Psoas muscle (tissue), 8 donors: ENCODE data around the gene LOXL4. TPM values are rescaled to one million over a fixed set of nuclear protein-coding genes. Genes with fewer than 3 reads are reported as not detected.
A peak's percentile ranks its signal among the peaks of the same experiment; 100 is the strongest.

Experiments
- ATAC-seq, 4 donors: fragments of 200-7000 bp; cut with Tn5 transposase; one replicate each; pipeline ENCODE4 v1.9.1; 2020; ENCODE audit warnings: moderate library complexity in 3 of 4, mild to moderate bottlenecking in 2 of 4
- DNase-seq, 2 donors: peaks; one replicate each; pipeline ENCODE4 v3.0.0-alpha.2; 2020
- H3K27ac ChIP-seq: fragments of 200-600 bp; one replicate; pipeline ENCODE4 v1.8.0; 2022
- H3K27me3 ChIP-seq, 3 donors: fragments of 200-600 bp in 1 of 3; one replicate each; pipeline versions ENCODE4 v1.6.1 to v1.8.0; 2013 to 2022; ENCODE audit warnings: low read length in 2 of 3, mild to moderate bottlenecking in 2 of 3, moderate library complexity in 1 of 3; ENCODE audit not compliant: insufficient read depth in 3 of 3
- H3K36me3 ChIP-seq, 2 donors: fragments of 200-600 bp in 1 of 2; one replicate each; pipeline versions ENCODE4 v1.6.1 to v1.8.0; 2013 to 2022; ENCODE audit warnings: low read depth in 1 of 2, mild to moderate bottlenecking in 1 of 2, moderate library complexity in 1 of 2; ENCODE audit not compliant: insufficient read depth in 1 of 2
- H3K4me1 ChIP-seq: fragments of 200-600 bp; one replicate; pipeline ENCODE4 v1.8.0; 2022
- H3K4me3 ChIP-seq: fragments of 200-600 bp; one replicate; pipeline ENCODE4 v1.8.0; 2022; ENCODE audit warnings: mild to moderate bottlenecking
- H3K9me3 ChIP-seq: fragments of 200-600 bp; one replicate; pipeline ENCODE4 v1.8.0; 2022
- CTCF ChIP-seq: fragments of 200-600 bp; IDR thresholded peaks from one replicate; pipeline ENCODE4 v1.8.0; 2022; ENCODE audit warnings: antibody characterized with exemption
- WGBS, 3 donors: extraction: QIAGEN DNeasy Blood & Tissue Kit; methylation state at CpG; one replicate each; pipeline versions ENCODE4 v1.1.6 to v1.1.7; 2013; 5-methylcytosine and 5-hydroxymethylcytosine counted together
- intact Hi-C, 2 donors: fragments of 100-400 bp; cut with DNase I; formaldehyde crosslinking; loops; one replicate each; pipeline versions ENCODE4 v1.11.0 to v1.14.2; 2022
- polyA plus RNA-seq, 3 donors: library from polyadenylated mRNA; stranded (reverse); fragments of 200-250 nt; gene quantifications; one replicate each; pipeline ENCODE4 v1.2.3, GENCODE V29; 2013
- total RNA-seq, 4 donors: library from RNA; stranded (reverse); fragmentation: NEBNext Ultra II Directional in 2 of 4; extraction: Animal tissue kit (Norgen Biotek cat#: 25700) in 2 of 4; gene quantifications; one replicate each; pipeline versions ENCODE4 v1.2.1 to v1.2.4, GENCODE V29; 2021 to 2023
- donor health status: healthy with polysubstance abuse.
- donor health status: DM: no; HTN: no; CAD: no; lungs with moderate emphysema.
- donor health status: Bipolar disorder and iron deficiency.
- donor health status: healthy.
- donor health status: DM: yes; HTN: yes; CAD: no.
- donor health status: DM: no; HTN: no; CAD: no.
- donor health status: DM: no; HTN: no; CAD: no.
- donor health status: DM: yes; HTN: yes; CAD: no.

Gene LOXL4
- total and polyA plus RNA-seq, 7 donors = 2.9 to 26.3 (median 7.4) TPM

DNA sequence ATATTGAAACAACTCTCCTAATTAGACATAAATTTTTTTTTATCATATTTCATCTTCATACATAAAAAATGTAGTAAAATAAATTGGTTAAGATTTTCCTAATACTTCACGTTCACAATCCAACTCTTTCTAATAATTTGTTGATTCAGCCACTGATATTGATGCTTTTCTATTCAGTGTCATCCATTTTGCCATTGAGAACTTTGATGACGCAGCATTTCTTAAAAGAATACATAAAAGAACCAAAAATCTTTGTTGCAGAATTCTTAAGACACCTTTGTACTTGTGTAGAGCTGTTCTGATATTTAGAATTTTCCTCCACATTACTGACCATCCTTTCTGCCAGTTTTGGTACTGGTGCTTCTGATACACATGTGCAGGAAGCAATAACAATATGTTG lies 52.6 kb downstream of the LOXL4 start:
- ATAC-seq (no peak), DNase-seq (no peak)
- Histone ChIP-seq H3K27me3 (no peaks in the 10 kb centered on the region), H3K27ac (no peak overlapping the region), H3K4me1 (no peaks in the 10 kb centered on the region), H3K9me3 (peaks cover 21% of the 10 kb centered on the region), H3K36me3 (peaks cover 0 to 4% of the 10 kb centered on the region in 2 donors), H3K4me3 (no peak overlapping the region)
- 93 to 95% (median 95%) methylated on average over 2 of the region's 2 CpGs for WGBS, 3 donors
- intact Hi-C loops = no loop called here
- TF ChIP-seq CTCF = no peak

GRCh38 chr10:98213740-98214139 lies 54.3 kb downstream of the LOXL4 start:
- peaks cover 6 to 11% of the 10 kb centered on the region in 2 donors for H3K36me3 ChIP-seq
- 89 to 98% (median 93%) methylated on average over 1 of the region's 1 CpG for WGBS, 3 donors
- H3K27me3 ChIP-seq = no peaks in the 10 kb centered on the region
- peaks cover 7% of the 10 kb centered on the region for H3K9me3 ChIP-seq
- intact Hi-C loops = no loop called here
- no peak for ATAC-seq
- DNase-seq = no peak
- TF ChIP-seq CTCF = no peak
- H3K4me1 ChIP-seq = no peaks in the 10 kb centered on the region
- no peak overlapping the region for H3K27ac ChIP-seq
- H3K4me3 ChIP-seq = no peak overlapping the region

DNA sequence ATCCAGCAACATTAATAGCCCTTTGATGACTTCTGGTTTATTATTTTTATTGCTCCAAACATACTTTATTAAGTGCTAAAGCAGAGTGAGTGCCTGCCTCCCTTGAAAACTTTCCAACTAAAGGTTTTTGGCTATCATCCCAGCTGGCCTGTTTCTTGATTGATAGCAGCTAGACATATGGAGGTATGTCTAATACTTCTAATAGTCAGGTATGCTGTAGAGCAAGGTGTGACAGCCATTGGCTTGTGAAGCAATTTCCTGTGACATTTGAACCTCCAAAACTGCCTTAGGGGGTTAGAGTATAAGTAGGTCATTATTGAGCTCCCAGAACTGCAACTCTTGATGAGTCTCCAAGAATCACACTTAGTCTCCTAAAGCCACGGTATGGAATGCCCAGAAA lies 55.8 kb downstream of the LOXL4 start:
- no peak for DNase-seq
- Histone ChIP-seq H3K4me3 (no peak overlapping the region), H3K27ac (no peak overlapping the region), H3K36me3 (peaks cover 6 to 16% of the 10 kb centered on the region in 2 donors), H3K27me3 (no peaks in the 10 kb centered on the region), H3K4me1 (no peaks in the 10 kb centered on the region), H3K9me3 (peaks cover 5% of the 10 kb centered on the region)
- intact Hi-C loops = no loop called here
- ATAC-seq = no peak
- no peak for TF ChIP-seq CTCF
- 21 to 50% (median 28%) methylated on average over 1 of the region's 1 CpG for WGBS, 3 donors

DNA sequence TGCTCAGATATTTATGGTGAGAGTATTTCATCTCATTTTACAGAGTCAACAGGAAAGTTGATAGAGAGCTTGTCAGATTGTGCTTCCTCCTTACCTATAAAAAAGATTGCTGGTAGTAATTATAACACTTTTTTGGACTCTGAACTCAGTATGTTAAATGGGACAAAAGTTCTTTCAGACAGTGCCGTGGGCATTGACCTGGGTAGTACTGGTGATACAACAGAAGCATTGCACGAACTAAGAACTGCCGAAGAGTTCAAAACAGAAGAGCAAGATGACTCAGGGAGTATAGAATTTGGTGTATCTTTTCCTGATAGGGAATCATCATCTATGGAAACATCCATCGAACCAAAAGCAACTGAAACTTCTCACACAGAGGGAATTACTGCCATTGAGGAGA lies 58.6 kb downstream of the LOXL4 start:
- Histone ChIP-seq H3K4me1 (no peaks in the 10 kb centered on the region), H3K27me3 (no peaks in the 10 kb centered on the region), H3K9me3 (no peaks in the 10 kb centered on the region), H3K4me3 (no peak overlapping the region), H3K36me3 (peaks cover 6 to 16% of the 10 kb centered on the region in 2 donors), H3K27ac (no peak overlapping the region)
- WGBS, 3 donors = 94 to 97% (median 97%) methylated on average over 4 of the region's 4 CpGs
- DNase-seq (no peak), ATAC-seq (no peak)
- intact Hi-C loops = no loop called here
- TF ChIP-seq CTCF = no peak

DNA sequence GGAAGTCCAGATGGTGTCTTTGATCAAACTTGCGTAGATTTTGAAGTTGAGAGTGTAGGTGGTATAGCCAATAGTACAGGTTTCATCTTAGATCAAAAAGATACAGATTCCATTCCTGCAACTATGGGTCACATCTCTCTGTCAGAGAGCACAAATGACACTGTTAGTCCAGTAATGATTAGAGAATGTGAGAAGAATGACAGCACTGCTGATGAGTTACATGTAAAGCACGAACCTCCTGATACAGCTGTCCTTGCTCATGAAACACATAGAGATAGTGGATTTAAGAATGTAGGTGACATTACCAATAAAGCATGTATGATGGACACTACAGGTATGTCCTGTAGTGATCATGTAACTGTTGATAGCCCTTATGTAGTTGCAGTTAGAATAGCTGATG lies 59.1 kb downstream of the LOXL4 start:
- intact Hi-C loops = no loop called here

More for the DNA sequence above, 59.1 kb downstream of the LOXL4 start:
- Histone ChIP-seq H3K27ac (no peak overlapping the region), H3K9me3 (no peaks in the 10 kb centered on the region), H3K36me3 (peaks cover 6 to 16% of the 10 kb centered on the region in 2 donors), H3K4me3 (no peak overlapping the region), H3K4me1 (no peaks in the 10 kb centered on the region), H3K27me3 (no peaks in the 10 kb centered on the region)
- WGBS, 3 donors = 89 to 97% (median 96%) methylated on average over 2 of the region's 2 CpGs
- no peak for DNase-seq
- no peak for TF ChIP-seq CTCF
- peak in 1 of 4 donors; percentile 51 for ATAC-seq
